Ovary (tissue), 9 donors: ENCODE measurements around the gene PPP6R3. TPM values are rescaled to one million over a fixed set of nuclear protein-coding genes. Genes with fewer than 3 reads are reported as not detected.
"Not testable (repeated sequence)": the region's sequence is repeated elsewhere in the genome, so short reads cannot be mapped to it uniquely, and the experiment has no call there.

Experiments used
- DNase-seq, 5 donors: peaks; one replicate each; pipeline ENCODE4 v3.0.0-alpha.2; 2019 to 2020
- H3K27ac ChIP-seq, 2 donors: fragments of 200-600 bp; one replicate each; pipeline versions ENCODE4 v1.5.1 to v1.8.0; 2019 to 2022
- H3K27me3 ChIP-seq: fragments of 200-600 bp; one replicate; pipeline ENCODE4 v1.8.0; 2022
- H3K36me3 ChIP-seq: fragments of 200-600 bp; sonication (generic); one replicate; pipeline ENCODE4 v1.5.1; 2019
- H3K4me1 ChIP-seq: one replicate; pipeline ENCODE4 v1.8.1; 2013; ENCODE audit warnings: mild to moderate bottlenecking, moderate library complexity; ENCODE audit not compliant: insufficient read depth
- H3K4me3 ChIP-seq: fragments of 200-600 bp; sonication (generic); one replicate; pipeline ENCODE4 v1.5.1; 2017
- H3K9me3 ChIP-seq, 2 donors: fragments of 200-600 bp in 1 of 2; sonication (generic) in 1 of 2; one replicate each; pipeline versions ENCODE4 v1.5.1 to v1.8.1; 2013 to 2019; ENCODE audit warnings: mild to moderate bottlenecking in 1 of 2, moderate library complexity in 1 of 2
- CTCF ChIP-seq, 3 donors: fragments of 450-650 bp in 2 of 3; fragments of 200-600 bp in 1 of 3; IDR thresholded peaks; one replicate each; pipeline versions ENCODE4 v1.5.1 to v1.8.0; 2016 to 2022; ENCODE audit warnings: antibody characterized with exemption in 3 of 3, mild to moderate bottlenecking in 1 of 3
- EP300 ChIP-seq: sonication (generic); formaldehyde crosslinking; IDR thresholded peaks from one replicate; pipeline ENCODE4 v1.6.1; 2017; ENCODE audit warnings: antibody characterized with exemption
- POLR2A ChIP-seq: fragments of 450-650 bp; IDR thresholded peaks from one replicate; pipeline ENCODE4 v1.6.1; 2017; ENCODE audit warnings: antibody characterized with exemption, mild to moderate bottlenecking, moderate library complexity
- WGBS, 3 donors: extraction: QIAGEN DNeasy Blood & Tissue Kit in 1 of 3; methylation state at CpG; one replicate each; pipeline versions ENCODE4 v1.1.5 to v1.1.7; 2013 to 2017; 5-methylcytosine and 5-hydroxymethylcytosine counted together
- intact Hi-C, 4 donors: fragments of 100-400 bp; cut with DNase I; formaldehyde crosslinking; loops; one replicate each; pipeline versions ENCODE4 v1.11.0 to v1.15.1; 2022 to 2023
- polyA plus RNA-seq, 2 donors: library from polyadenylated mRNA; stranded (reverse); fragments of 200-250 nt in 1 of 2; fragments of 350-450 nt in 1 of 2; fragmentation: Illumina TruSeq in 1 of 2; extraction: RNeasy Lipid Tissue Mini Kit (QIAGEN cat#74804) in 1 of 2; gene quantifications; one replicate each; pipeline ENCODE4 v1.2.3, GENCODE V29; 2013 to 2014
- total RNA-seq, 7 donors: library from RNA; depleted of rRNA in 2 of 7; stranded (reverse); fragments of >200 nt in 2 of 7; fragmentation: NEBNext Ultra II Directional in 3 of 7; extraction: Animal tissue kit (Norgen Biotek cat#: 25700) in 3 of 7; gene quantifications; one replicate each; pipeline versions ENCODE4 v1.1.0 to v1.2.4, GENCODE V29; 2016 to 2023
- donor health status: DM: no; HTN: no; CAD: no; lungs with moderate emphysema.
- donor health status: DM: no; HTN: no; CAD: no.
- donor health status: Bipolar disorder and iron deficiency.
- donor health status: DM: yes; HTN: yes; CAD: no.
- donor health status: DM: no; HTN: no; CAD: no.
- donor health status: DM: yes; HTN: yes; CAD: no.

Gene PPP6R3
- total and polyA plus RNA-seq, 9 donors, result 36.4 to 122 (median 103) TPM

GRCh38 chr11:68457216-68457897 lies 3.2 kb upstream of the PPP6R3 start:
- Histone ChIP-seq H3K4me3 (no peak overlapping the region), H3K9me3 (no peaks in the 10 kb centered on the region), H3K27ac (no peak overlapping the region), H3K36me3 (no peaks in the 10 kb centered on the region), H3K4me1 (no peaks in the 10 kb centered on the region), H3K27me3 (no peaks in the 10 kb centered on the region)
- no peak for DNase-seq
- intact Hi-C loops, result loop anchor here in 2 of 4 donors (10.0 kb wide), 2 partner anchors 397 to 433 kb away; no protein-coding TSS in a partner anchor
- 65 to 73% (median 71%) methylated on average over 8 of the region's 8 CpGs for WGBS, 3 donors
- no peak for TF ChIP-seq CTCF (IDR thresholded peaks at IDR 0.05)
- TF ChIP-seq EP300, result no peak
- no peak for TF ChIP-seq POLR2A

DNA sequence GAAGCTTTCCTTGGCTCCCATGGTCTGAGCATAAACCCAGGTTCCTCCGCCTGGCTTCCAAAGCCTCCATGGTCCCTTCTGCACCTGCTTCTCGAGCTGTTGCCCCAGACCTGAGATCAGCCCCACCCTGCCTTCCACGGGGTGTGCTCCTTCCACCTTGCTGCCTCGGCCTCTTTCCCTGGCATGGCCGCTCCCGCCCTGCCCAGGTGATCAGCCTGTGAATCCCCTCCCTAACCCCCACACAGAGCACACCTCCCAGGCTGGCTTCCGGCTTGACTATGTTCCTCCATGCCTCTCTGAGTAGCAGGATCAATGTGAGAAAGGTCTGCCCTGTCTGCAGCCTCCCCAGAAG lies 2.7 kb upstream of the PPP6R3 start:
- 72 to 79% (median 74%) methylated on average over 7 of the region's 7 CpGs for WGBS, 3 donors
- intact Hi-C loops, result loop anchor here in 2 of 4 donors (10.0 kb wide), 2 partner anchors 397 to 433 kb away; no protein-coding TSS in a partner anchor
- H3K4me1 ChIP-seq, result peaks cover 2% of the 10 kb centered on the region
- no peak for DNase-seq
- H3K36me3 ChIP-seq, result no peaks in the 10 kb centered on the region
- H3K9me3 ChIP-seq, result no peaks in the 10 kb centered on the region
- H3K27me3 ChIP-seq, result no peaks in the 10 kb centered on the region
- H3K27ac ChIP-seq, result no peak overlapping the region
- TF ChIP-seq CTCF (IDR thresholded peaks at IDR 0.05) (no peak), POLR2A (no peak), EP300 (no peak)
- no peak overlapping the region for H3K4me3 ChIP-seq

DNA sequence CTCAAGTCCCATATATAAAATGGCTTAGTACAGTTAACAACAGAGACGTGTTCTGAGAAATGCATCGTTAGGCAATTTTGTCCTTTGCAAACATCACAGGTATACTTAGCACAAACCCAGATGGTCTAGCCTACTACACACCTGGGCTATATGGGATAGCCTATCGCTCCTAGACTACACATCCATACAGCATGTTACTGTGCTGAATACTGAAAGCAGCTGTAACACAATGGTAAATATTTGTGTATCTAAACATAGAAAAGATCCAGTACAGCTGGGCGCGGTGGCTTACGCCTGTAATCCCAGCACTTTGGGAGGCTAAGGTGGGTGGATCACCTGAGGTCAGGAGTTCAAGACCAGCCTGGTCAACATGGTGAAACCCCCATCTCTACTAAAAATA lies 2.2 kb upstream of the PPP6R3 start:
- H3K4me1 ChIP-seq, H3K27me3 ChIP-seq, H3K9me3 ChIP-seq, H3K36me3 ChIP-seq, H3K4me3 ChIP-seq, H3K27ac ChIP-seq: not testable (repeated sequence)
- 70 to 83% (median 82%) methylated on average over 6 of the region's 6 CpGs for WGBS, 3 donors
- DNase-seq, result peak in 1 of 5 donors; percentile 12
- intact Hi-C loops, result loop anchor here in 2 of 4 donors (10.0 kb wide), 2 partner anchors 396 to 434 kb away; no protein-coding TSS in a partner anchor

DNA sequence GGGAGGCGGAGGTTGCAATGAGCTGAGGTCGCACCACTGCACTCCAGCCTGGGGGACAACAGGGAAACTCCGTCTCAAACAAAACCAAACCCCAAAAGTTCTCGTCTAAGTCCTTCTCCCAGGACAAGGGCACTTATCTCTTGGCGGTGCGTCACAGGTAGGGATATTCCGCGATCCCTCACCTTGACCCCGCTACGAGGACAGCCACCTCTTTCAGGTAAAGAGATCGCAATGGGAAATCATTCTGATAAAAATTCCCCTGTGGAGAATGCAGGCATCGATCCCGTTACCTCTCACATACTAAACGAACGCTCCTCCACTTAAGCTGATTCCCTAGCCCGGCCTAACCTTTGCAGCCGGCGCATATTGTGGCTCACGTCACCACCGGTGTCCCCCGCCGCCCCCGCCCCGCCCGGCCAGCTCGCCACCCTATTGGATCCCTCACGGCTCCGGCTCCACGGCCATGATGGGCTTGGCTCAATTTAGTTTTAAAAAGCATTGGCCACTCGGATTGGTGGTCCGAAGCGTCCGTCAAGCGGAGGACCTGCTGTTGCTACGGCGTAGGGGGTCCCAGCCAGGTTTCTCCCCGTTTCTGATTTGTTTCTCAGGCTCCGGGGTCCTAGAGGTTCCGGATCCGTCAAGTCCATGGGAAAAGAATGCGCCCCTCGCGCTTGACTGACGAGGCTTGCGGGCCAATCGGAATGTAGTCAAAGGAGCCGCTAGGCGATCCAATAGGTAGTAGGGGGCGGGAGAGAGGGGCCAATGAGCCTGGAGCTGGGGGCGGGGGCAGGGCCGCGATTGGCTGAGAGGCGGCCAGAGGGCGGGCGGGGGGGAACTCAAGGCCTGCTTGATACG lies 439 bp upstream of the PPP6R3 start:
- peak; percentile 98 to 99 (median 98) for DNase-seq
- Histone ChIP-seq H3K4me3 (peak overlapping the region; percentile 99), H3K4me1 (peaks cover 12% of the 10 kb centered on the region), H3K27me3 (no peaks in the 10 kb centered on the region), H3K9me3 (no peaks in the 10 kb centered on the region), H3K27ac (peak overlapping the region; percentile 83 to 95), H3K36me3 (no peaks in the 10 kb centered on the region)
- TF ChIP-seq CTCF (IDR thresholded peaks at IDR 0.05) (peak in 1 of 3 donors; percentile 40), EP300 (peak; percentile 39), POLR2A (no peak)
- intact Hi-C loops, result loop anchor here in 3 of 4 donors (10.0 kb wide), 3 partner anchors 55 to 435 kb away; no protein-coding TSS in a partner anchor
- 4% methylated on average over 41 to 56 of the region's 56 CpGs for WGBS, 3 donors
